Activated naive CD4-positive, alpha-beta T cell treated with anti-CD3 and anti-CD28 coated beads, Interleukin-2, amount 50 U/mL, for 72 hours (primary cell): ENCODE measurements around the gene NKD1. TPM values are rescaled to one million over a fixed set of nuclear protein-coding genes. Genes with fewer than 3 reads are reported as not detected.

ENCODE experiments used
- ATAC-seq, 2 donors: fragments of 150-1000 bp; cut with Tn5 transposase; 2 replicates each; pipeline ENCODE4 v1.10.0; 2021; ENCODE audit warnings: mild to moderate bottlenecking in 2 of 2, moderate library complexity in 2 of 2
- DNase-seq, 2 donors: peaks; one replicate each; pipeline ENCODE4 v3.0.0; 2021 to 2022; ENCODE audit warnings: low spot score in 2 of 2
- H3K27ac Mint-ChIP-seq, 2 donors: one replicate each; pipeline ENCODE4 v1.8.0; 2022; ENCODE audit warnings: mild to moderate bottlenecking in 2 of 2, mixed read lengths in 2 of 2
- H3K36me3 Mint-ChIP-seq, 2 donors: one replicate each; pipeline ENCODE4 v1.8.0; 2022; ENCODE audit warnings: mixed read lengths in 2 of 2
- H3K9me3 Mint-ChIP-seq, 2 donors: one replicate each; pipeline ENCODE4 v1.8.0; 2022; ENCODE audit warnings: mixed read lengths in 2 of 2
- total RNA-seq, 2 donors: library from RNA; stranded (reverse); gene quantifications; one replicate each; pipeline ENCODE4 v1.2.3, GENCODE V29; 2022

The NKD1 gene
- total RNA-seq, 2 donors from 2014 or later: 1.4 to 2.1 TPM

- ATAC-seq (no peak), DNase-seq (no peak)
- peaks cover 0 to 5% of the 10 kb centered on the region in 2 donors for H3K9me3 Mint-ChIP-seq
- H3K27ac Mint-ChIP-seq: peak overlapping the region; percentile 19 to 44
- peaks cover 5% of the 10 kb centered on the region in 2 donors for H3K36me3 Mint-ChIP-seq
Observed at GRCh38 chr16:50594308-50595260, 46.4 kb downstream of the NKD1 start.

GRCh38 chr16:50595859-50596258, 47.7 kb downstream of the NKD1 start:
- Mint-ChIP-seq H3K27ac (no peak overlapping the region), H3K36me3 (no peaks in the 10 kb centered on the region), H3K9me3 (no peaks in the 10 kb centered on the region)
- ATAC-seq (no peak), DNase-seq (no peak)

- ATAC-seq: no peak
- no peak for DNase-seq
- Mint-ChIP-seq H3K9me3 (no peaks in the 10 kb centered on the region), H3K27ac (peak overlapping the region; percentile 42 to 52), H3K36me3 (no peaks in the 10 kb centered on the region)
Observed at GRCh38 chr16:50596762-50597450, 48.7 kb downstream of the NKD1 start.

- Mint-ChIP-seq H3K36me3 (no peaks in the 10 kb centered on the region), H3K27ac (no peak overlapping the region), H3K9me3 (no peaks in the 10 kb centered on the region)
- ATAC-seq (no peak), DNase-seq (no peak)
Observed at GRCh38 chr16:50597563-50598255, 49.5 kb downstream of the NKD1 start.

- DNase-seq: no peak
- Mint-ChIP-seq H3K36me3 (no peaks in the 10 kb centered on the region), H3K27ac (peak overlapping the region in 1 of 2 donors; percentile 36), H3K9me3 (no peaks in the 10 kb centered on the region)
- no peak for ATAC-seq
Observed at GRCh38 chr16:50598256-50598894, 50.2 kb downstream of the NKD1 start.

GRCh38 chr16:50598936-50599361, 50.8 kb downstream of the NKD1 start:
- H3K9me3 Mint-ChIP-seq: no peaks in the 10 kb centered on the region
- ATAC-seq (no peak), DNase-seq (no peak)
- peak overlapping the region in 1 of 2 donors; percentile 36 for H3K27ac Mint-ChIP-seq
- H3K36me3 Mint-ChIP-seq: no peaks in the 10 kb centered on the region

GRCh38 chr16:50599494-50599893, 51.3 kb downstream of the NKD1 start:
- peak overlapping the region in 1 of 2 donors; percentile 36 for H3K27ac Mint-ChIP-seq
- no peaks in the 10 kb centered on the region for H3K9me3 Mint-ChIP-seq
- DNase-seq (no peak), ATAC-seq (peak; percentile 30 to 68)
- no peaks in the 10 kb centered on the region for H3K36me3 Mint-ChIP-seq

- no peak for ATAC-seq
- H3K27ac Mint-ChIP-seq: peak overlapping the region in 1 of 2 donors; percentile 36
- no peaks in the 10 kb centered on the region for H3K36me3 Mint-ChIP-seq
- H3K9me3 Mint-ChIP-seq: no peaks in the 10 kb centered on the region
- no peak for DNase-seq
Observed at GRCh38 chr16:50600582-50601283, 52.5 kb downstream of the NKD1 start.

- H3K27ac Mint-ChIP-seq: peak overlapping the region in 1 of 2 donors; percentile 72
- ATAC-seq (no peak), DNase-seq (no peak)
- H3K9me3 Mint-ChIP-seq: no peaks in the 10 kb centered on the region
- no peaks in the 10 kb centered on the region for H3K36me3 Mint-ChIP-seq
Observed at GRCh38 chr16:50601341-50601740, 53.1 kb downstream of the NKD1 start.

- ATAC-seq (no peak), DNase-seq (no peak)
- Mint-ChIP-seq H3K27ac (peak overlapping the region in 1 of 2 donors; percentile 72), H3K36me3 (no peaks in the 10 kb centered on the region), H3K9me3 (no peaks in the 10 kb centered on the region)
Observed at GRCh38 chr16:50602126-50602525, 53.9 kb downstream of the NKD1 start.

- no peaks in the 10 kb centered on the region for H3K9me3 Mint-ChIP-seq
- no peaks in the 10 kb centered on the region for H3K36me3 Mint-ChIP-seq
- H3K27ac Mint-ChIP-seq: peak overlapping the region; percentile 10 to 72
- ATAC-seq: peak; percentile 48 to 61
- peak in 1 of 2 donors; percentile 27 for DNase-seq
Observed at GRCh38 chr16:50602531-50603205, 54.5 kb downstream of the NKD1 start.

- no peaks in the 10 kb centered on the region for H3K36me3 Mint-ChIP-seq
- peak in 1 of 2 donors; percentile 31 for ATAC-seq
- H3K9me3 Mint-ChIP-seq: no peaks in the 10 kb centered on the region
Observed at GRCh38 chr16:50603206-50604064, 55.2 kb downstream of the NKD1 start.

GRCh38 chr16:50604065-50604418, 55.8 kb downstream of the NKD1 start:
- no peaks in the 10 kb centered on the region for H3K36me3 Mint-ChIP-seq
- DNase-seq (no peak), ATAC-seq (no peak)
- no peaks in the 10 kb centered on the region for H3K9me3 Mint-ChIP-seq
- H3K27ac Mint-ChIP-seq: no peak overlapping the region

More at GRCh38 chr16:50603206-50604064, 55.2 kb downstream of the NKD1 start:
- no peak for DNase-seq
- H3K27ac Mint-ChIP-seq: peak overlapping the region; percentile 72 to 81

GRCh38 chr16:50604610-50605009, 56.4 kb downstream of the NKD1 start:
- ATAC-seq (no peak), DNase-seq (no peak)
- Mint-ChIP-seq H3K27ac (no peak overlapping the region), H3K36me3 (no peaks in the 10 kb centered on the region), H3K9me3 (no peaks in the 10 kb centered on the region)
